RWPE2 (cell line): ENCODE results near the gene TMCC3.

ENCODE experiments used
- ATAC-seq: fragments of 200-7000 bp; cut with Tn5 transposase; 3 replicates; pipeline ENCODE4 v1.9.1; 2021; ENCODE audit warnings: low read depth
- DNase-seq: peaks from one replicate; pipeline ENCODE4 v3.0.0-alpha.2; 2020; ENCODE audit warnings: low spot score
- H3K27ac ChIP-seq: fragments of 450-650 bp; 2 replicates; pipeline ENCODE4 v1.5.1; 2017; ENCODE audit warnings: mild to moderate bottlenecking; ENCODE audit not compliant: poor library complexity, severe bottlenecking
- H3K27me3 ChIP-seq: fragments of 250-450 bp; sonication (Bioruptor Pico); 2 replicates; pipeline ENCODE4 v1.5.1; 2021; ENCODE audit warnings: mild to moderate bottlenecking, moderate library complexity; ENCODE audit not compliant: insufficient read depth, poor library complexity, severe bottlenecking
- H3K36me3 ChIP-seq: fragments of 250-450 bp; sonication (Bioruptor Pico); 2 replicates; pipeline ENCODE4 v1.5.1; 2020; ENCODE audit warnings: low read depth, mild to moderate bottlenecking, moderate library complexity
- H3K4me1 ChIP-seq: fragments of 250-450 bp; sonication (Bioruptor Pico); 2 replicates; pipeline ENCODE4 v1.5.1; 2021; ENCODE audit warnings: mild to moderate bottlenecking, moderate library complexity; ENCODE audit not compliant: insufficient read depth, poor library complexity, severe bottlenecking
- H3K4me3 ChIP-seq: fragments of 250-450 bp; sonication (Bioruptor Pico); 2 replicates; pipeline ENCODE4 v1.5.1; 2021; ENCODE audit warnings: mild to moderate bottlenecking, moderate library complexity; ENCODE audit not compliant: severe bottlenecking
- H3K9me3 ChIP-seq: fragments of 250-450 bp; sonication (Bioruptor Pico); 2 replicates; pipeline ENCODE4 v1.5.1; 2021; ENCODE audit warnings: mild to moderate bottlenecking, moderate library complexity; ENCODE audit not compliant: severe bottlenecking
- CTCF ChIP-seq: fragments of 450-650 bp; IDR thresholded peaks from one replicate; pipeline ENCODE4 v1.5.1; 2017; ENCODE audit warnings: mild to moderate bottlenecking, moderate library complexity; ENCODE audit not compliant: poor library complexity, severe bottlenecking

TMCC3 gene

GRCh38 chr12:94566345-94566744 is 84.0 kb downstream of the TMCC3 start:
- Histone ChIP-seq H3K4me1 (peaks cover 33% of the 10 kb centered on the region), H3K27ac (no peak overlapping the region), H3K4me3 (no peak overlapping the region), H3K36me3 (peaks cover 17% of the 10 kb centered on the region; the same call in 1 of the 2 replicates), H3K27me3 (no peaks in the 10 kb centered on the region), H3K9me3 (no peaks in the 10 kb centered on the region)
- TF ChIP-seq CTCF, result no peak
- ATAC-seq (no peak), DNase-seq (no peak)

GRCh38 chr12:94565683-94566082 is 84.7 kb downstream of the TMCC3 start:
- peaks cover 30% of the 10 kb centered on the region for H3K4me1 ChIP-seq
- ATAC-seq (no peak), DNase-seq (no peak)
- no peak overlapping the region for H3K27ac ChIP-seq
- H3K9me3 ChIP-seq, result no peaks in the 10 kb centered on the region
- H3K27me3 ChIP-seq, result no peaks in the 10 kb centered on the region
- H3K36me3 ChIP-seq, result peaks cover 14% of the 10 kb centered on the region; the same call in 1 of the 2 replicates
- TF ChIP-seq CTCF, result no peak
- no peak overlapping the region for H3K4me3 ChIP-seq

- Histone ChIP-seq H3K4me1 (peaks cover 28% of the 10 kb centered on the region), H3K27ac (no peak overlapping the region), H3K4me3 (no peak overlapping the region), H3K27me3 (no peaks in the 10 kb centered on the region), H3K36me3 (no peaks in the 10 kb centered on the region), H3K9me3 (no peaks in the 10 kb centered on the region)
- DNase-seq (no peak), ATAC-seq (no peak)
- no peak for TF ChIP-seq CTCF
Observed at GRCh38 chr12:94563286-94563685, 87.1 kb downstream of the TMCC3 start.

GRCh38 chr12:94561943-94562411 is 88.4 kb downstream of the TMCC3 start:
- H3K4me1 ChIP-seq, result peaks cover 28% of the 10 kb centered on the region
- no peak for DNase-seq

More at GRCh38 chr12:94561943-94562411, 88.4 kb downstream of the TMCC3 start:
- no peaks in the 10 kb centered on the region for H3K9me3 ChIP-seq
- ATAC-seq, result peak; percentile 50
- no peak overlapping the region for H3K4me3 ChIP-seq
- H3K27me3 ChIP-seq, result no peaks in the 10 kb centered on the region
- TF ChIP-seq CTCF, result no peak
- no peaks in the 10 kb centered on the region for H3K36me3 ChIP-seq
- H3K27ac ChIP-seq, result peak overlapping the region; percentile 48
